Measurements from ENCODE around the gene CCDC91.

- TF ChIP-seq CTCF (IDR thresholded peaks at IDR 0.05; ENCODE audit: low read depth, low read length) (no peak), EZH2phosphoT487 (IDR thresholded peaks at IDR 0.05; ENCODE audit: low read depth) (no peak)
Observed at GRCh38 chr12:28328967-28329366, 138.7 kb downstream of the CCDC91 start.
